HepG2 (cell line): ENCODE measurements around the gene FAM83C. TPM values are rescaled to one million over a fixed set of nuclear protein-coding genes. Genes with fewer than 3 reads are reported as not detected.
A peak's percentile ranks its signal among the peaks of the same experiment; 100 is the strongest.

Experiments used
- ATF1 ChIP-seq: IDR thresholded peaks from 2 replicates; pipeline ENCODE4 v1.6.1; 2016; ENCODE audit warnings: mild to moderate bottlenecking, control low read depth
- CEBPZ ChIP-seq: IDR thresholded peaks from 2 replicates; pipeline ENCODE4 v1.6.1; 2012; ENCODE audit warnings: low read length, improper control_type of control experiment
- E2F2 ChIP-seq: sonication (generic); formaldehyde crosslinking; IDR thresholded peaks from 2 replicates; pipeline ENCODE4 v1.4.0; 2020; ENCODE audit warnings: missing genetic modification reagents, borderline replicate concordance
- ELF3 ChIP-seq: IDR thresholded peaks from 2 replicates; pipeline ENCODE4 v1.6.1; 2016; ENCODE audit warnings: missing genetic modification reagents, missing compliant biosample characterization
- HDAC6 ChIP-seq: fragments of 200-600 bp; sonication (generic); IDR thresholded peaks from 2 replicates; pipeline ENCODE4 v1.7.0; 2017; ENCODE audit warnings: mild to moderate bottlenecking, antibody characterized with exemption, low read length, low read depth
- HMG20A ChIP-seq: IDR thresholded peaks from 2 replicates; pipeline ENCODE4 v1.6.1; 2016; ENCODE audit warnings: borderline replicate concordance
- JDP2 ChIP-seq: sonication (generic); formaldehyde crosslinking; IDR thresholded peaks from 2 replicates; pipeline ENCODE4 v1.8.1; 2022; ENCODE audit warnings: missing genetic modification reagents, borderline replicate concordance
- MAFG ChIP-seq: sonication (generic); formaldehyde crosslinking; IDR thresholded peaks from 2 replicates; pipeline ENCODE4 v1.5.1; 2020; ENCODE audit warnings: mild to moderate bottlenecking, missing genetic modification reagents
- NFYB ChIP-seq: sonication (generic); formaldehyde crosslinking; IDR thresholded peaks from 2 replicates; pipeline ENCODE4 v1.4.0; 2020; ENCODE audit warnings: missing genetic modification reagents
- PHF8 ChIP-seq: sonication (generic); formaldehyde crosslinking; IDR thresholded peaks from 2 replicates; pipeline ENCODE4 v1.5.0; 2020; ENCODE audit warnings: missing genetic modification reagents
- RBFOX2 ChIP-seq: fragments of 200-400 bp; formaldehyde crosslinking; IDR thresholded peaks from 2 replicates; pipeline ENCODE4 v1.6.1; 2017; ENCODE audit warnings: low read depth, mild to moderate bottlenecking, low read length
- SAFB2 ChIP-seq: sonication (generic); formaldehyde crosslinking; IDR thresholded peaks from 2 replicates; pipeline ENCODE4 v1.5.1; 2020; ENCODE audit warnings: missing genetic modification reagents, low read depth, mild to moderate bottlenecking, borderline replicate concordance
- TAF15 ChIP-seq: fragments of 200-400 bp; formaldehyde crosslinking; IDR thresholded peaks from one replicate; pipeline ENCODE4 v1.6.1; 2018; ENCODE audit warnings: mild to moderate bottlenecking, low read depth, low read length; ENCODE audit not compliant: poor library complexity, severe bottlenecking
- TARDBP ChIP-seq: sonication (generic); formaldehyde crosslinking; IDR thresholded peaks from 2 replicates; pipeline ENCODE4 v1.8.0; 2022; ENCODE audit warnings: mild to moderate bottlenecking, missing genetic modification reagents
- TFDP2 ChIP-seq: sonication (generic); formaldehyde crosslinking; IDR thresholded peaks from 2 replicates; pipeline ENCODE4 v1.4.0; 2020; ENCODE audit warnings: missing genetic modification reagents
- ZNF180 ChIP-seq: sonication (generic); formaldehyde crosslinking; IDR thresholded peaks from 2 replicates; pipeline ENCODE4 v1.4.0; 2020; ENCODE audit warnings: low read depth, missing genetic modification reagents, borderline replicate concordance
- ZNF367 ChIP-seq: sonication (generic); formaldehyde crosslinking; IDR thresholded peaks from 2 replicates; pipeline ENCODE4 v1.4.0; 2020; ENCODE audit warnings: missing genetic modification reagents, borderline replicate concordance
- ZNF501 ChIP-seq: sonication (generic); formaldehyde crosslinking; IDR thresholded peaks from 2 replicates; pipeline ENCODE4 v1.5.1; 2020; ENCODE audit warnings: mild to moderate bottlenecking, moderate library complexity, missing genetic modification reagents
- ZNF543 ChIP-seq: sonication (generic); formaldehyde crosslinking; IDR thresholded peaks from 2 replicates; pipeline ENCODE4 v1.4.0; 2020; ENCODE audit warnings: mild to moderate bottlenecking, missing genetic modification reagents
- ZNF549 ChIP-seq: sonication (generic); formaldehyde crosslinking; IDR thresholded peaks from 2 replicates; pipeline ENCODE4 v1.5.0; 2020; ENCODE audit warnings: missing genetic modification reagents
- ZNF558 ChIP-seq: sonication (generic); formaldehyde crosslinking; IDR thresholded peaks from 2 replicates; pipeline ENCODE4 v1.9.0; 2022; ENCODE audit warnings: mild to moderate bottlenecking, missing genetic modification reagents, borderline replicate concordance
- ZNF672 ChIP-seq: sonication (generic); formaldehyde crosslinking; IDR thresholded peaks from 2 replicates; pipeline ENCODE4 v1.8.1; 2022; ENCODE audit warnings: missing genetic modification reagents
- ZNF749 ChIP-seq: sonication (generic); formaldehyde crosslinking; IDR thresholded peaks from 2 replicates; pipeline ENCODE4 v1.8.0; 2022; ENCODE audit warnings: mild to moderate bottlenecking, missing genetic modification reagents, moderate library complexity, borderline replicate concordance
- ZNF878 ChIP-seq: sonication (generic); formaldehyde crosslinking; IDR thresholded peaks from 2 replicates; pipeline ENCODE4 v1.8.1; 2023; ENCODE audit warnings: mild to moderate bottlenecking, missing genetic modification reagents, moderate library complexity
- polyA plus RNA-seq, 8 experiments: library from polyadenylated mRNA; depleted of rRNA in 3 of 8; stranded (reverse) in 7 of 8; unstranded in 1 of 8; fragments of >200 nt; fragmentation: Illumina TruSeq in 4 of 8; extraction: Trizol in 4 of 8; gene quantifications; 2 replicates each; pipeline versions ENCODE4 v1.2.1 to v1.2.3, GENCODE V29; 2011 to 2016; ENCODE audit warnings: low read depth in 4 of 8, missing spikeins in 1 of 8, mixed read lengths in 1 of 8; ENCODE audit not compliant: insufficient read depth in 1 of 8
- total RNA-seq, 5 experiments: library from RNA; depleted of rRNA; stranded (reverse); fragments of >200 nt; fragmentation: Illumina TruSeq; extraction: Trizol; gene quantifications; 2 replicates each; pipeline ENCODE4 v1.2.3, GENCODE V29; 2016; ENCODE audit warnings: low read depth in 1 of 5

FAM83C gene
- total and polyA plus RNA-seq, 2 of the 13 experiments (the other 11 are each of a cell fraction or from before 2014, with no cell fraction given): 0.04 TPM; not detected in 1

GRCh38 chr20:35305682-35306556, 13.7 kb upstream of the FAM83C start (continued):
- TF ChIP-seq NFYB (0 out of 2 replicates have a peak, but pooled peaks have one; percentile 26), PHF8 (0 out of 2 replicates have a peak, but pooled peaks have one; percentile 21), ZNF180 (CRISPR knock-in tag) (no peak), ZNF749 (CRISPR knock-in tag) (no peak), RBFOX2 (no peak), ZNF367 (CRISPR knock-in tag) (no peak), SAFB2 (CRISPR knock-in tag) (no peak), ZNF878 (no peak), TFDP2 (CRISPR knock-in tag) (no peak), HMG20A (CRISPR knock-in tag) (peak; percentile 90), ZNF558 (no peak), ZNF672 (CRISPR knock-in tag) (no peak), JDP2 (CRISPR knock-in tag) (no peak), ZNF543 (no peak), MAFG (CRISPR knock-in tag) (no peak), ATF1 (CRISPR knock-in tag) (no peak), ZNF549 (CRISPR knock-in tag) (no peak), HDAC6 (no peak), ZNF501 (CRISPR knock-in tag) (no peak), E2F2 (CRISPR knock-in tag) (no peak), CEBPZ (no peak), ELF3 (CRISPR knock-in tag) (peak; percentile 89), TAF15 (no peak), TARDBP (no peak)
